Inferior parietal cortex (tissue), 1 donor: ENCODE measurements around the gene DLG5.
A peak's percentile ranks its signal among the peaks of the same experiment; 100 is the strongest.

Source experiments
- DNase-seq: peaks from one replicate; pipeline ENCODE4 v3.0.0-alpha.2; 2016; ENCODE audit errors: extremely low spot score

DLG5 gene

GRCh38 chr10:77926566-77927401, at the start of gene DLG5:
TSS of gene DLG5 (minus strand) at chr10:77926755. CDS start at chr10:77926520, 235 bp downstream.
- no peak for DNase-seq

- no peak for DNase-seq
Observed at GRCh38 chr10:77975086-77975666, 48.6 kb upstream of the DLG5 start.

GRCh38 chr10:77974396-77975074, 48.0 kb upstream of the DLG5 start:
- DNase-seq, result peak; percentile 27

- DNase-seq, result no peak
Observed at GRCh38 chr10:77973276-77973675, 46.7 kb upstream of the DLG5 start.

- no peak for DNase-seq
Observed at GRCh38 chr10:77972148-77972547, 45.6 kb upstream of the DLG5 start.

GRCh38 chr10:77971804-77972144, 45.2 kb upstream of the DLG5 start:
- no peak for DNase-seq

- DNase-seq, result peak; percentile 42
Observed at GRCh38 chr10:77970869-77971803, 44.6 kb upstream of the DLG5 start.

GRCh38 chr10:77969114-77969513, 42.6 kb upstream of the DLG5 start:
- DNase-seq, result no peak

GRCh38 chr10:77967611-77968022, 41.1 kb upstream of the DLG5 start:
- no peak for DNase-seq

GRCh38 chr10:77965294-77965693, 38.7 kb upstream of the DLG5 start:
- DNase-seq, result peak; percentile 25

GRCh38 chr10:77964811-77965210, 38.3 kb upstream of the DLG5 start:
- DNase-seq, result no peak

GRCh38 chr10:77963901-77964300, 37.3 kb upstream of the DLG5 start:
- no peak for DNase-seq

- no peak for DNase-seq
Observed at GRCh38 chr10:77962350-77963146, 36.0 kb upstream of the DLG5 start.

GRCh38 chr10:77961668-77962067, 35.1 kb upstream of the DLG5 start:
- no peak for DNase-seq

GRCh38 chr10:77960829-77961329, 34.3 kb upstream of the DLG5 start:
- DNase-seq, result no peak

GRCh38 chr10:77959887-77960455, 33.4 kb upstream of the DLG5 start:
- no peak for DNase-seq

GRCh38 chr10:77959384-77959783, 32.8 kb upstream of the DLG5 start:
- no peak for DNase-seq

GRCh38 chr10:77955136-77955535, 28.6 kb upstream of the DLG5 start:
- DNase-seq, result no peak

GRCh38 chr10:77949167-77949566, 22.6 kb upstream of the DLG5 start:
- no peak for DNase-seq

- DNase-seq, result no peak
Observed at GRCh38 chr10:77946084-77946483, 19.5 kb upstream of the DLG5 start.
